Vagina (tissue), 2 donors: Measurements from ENCODE around the gene AGPAT3.

Experiments
- CTCF ChIP-seq, 3 experiments: fragments of 450-650 bp in 2 of 3; fragments of 200-600 bp in 1 of 3; sonication (generic) in 1 of 3; IDR thresholded peaks; one replicate each; pipeline ENCODE4 v1.5.1; 2017 to 2019; ENCODE audit warnings: antibody characterized with exemption in 3 of 3, mild to moderate bottlenecking in 2 of 3, moderate library complexity in 2 of 3
- POLR2A ChIP-seq, 2 donors: fragments of 450-650 bp; IDR thresholded peaks; one replicate each; pipeline ENCODE4 v1.6.1; 2017; ENCODE audit warnings: antibody characterized with exemption in 2 of 2, mild to moderate bottlenecking in 2 of 2, moderate library complexity in 2 of 2
- POLR2AphosphoS5 ChIP-seq, 2 donors: sonication (generic); formaldehyde crosslinking; IDR thresholded peaks; one replicate each; pipeline ENCODE4 v1.9.0; 2017; ENCODE audit warnings: antibody characterized with exemption in 2 of 2, mild to moderate bottlenecking in 2 of 2, low read depth in 1 of 2; ENCODE audit not compliant: insufficient read depth in 1 of 2

GRCh38 chr21:43911935-43912487, 47.0 kb downstream of the AGPAT3 start:
- TF ChIP-seq CTCF (IDR thresholded peaks at IDR 0.05) (no peak), POLR2A (IDR thresholded peaks at IDR 0.05) (no peak), POLR2AphosphoS5 (IDR thresholded peaks at IDR 0.05; ENCODE audit: insufficient read depth in 1 of 2, low read depth in 1 of 2) (no peak)
